Epithelial cell of proximal tubule (primary cell): Measurements from ENCODE around the gene TPM1. TPM values are rescaled to one million over a fixed set of nuclear protein-coding genes. Genes with fewer than 3 reads are reported as not detected.
A peak's percentile ranks its signal among the peaks of the same experiment; 100 is the strongest.
"Not testable (repeated sequence)": the region's sequence is repeated elsewhere in the genome, so short reads cannot be mapped to it uniquely, and the experiment has no call there.

Experiments
- DNase-seq: peaks from one replicate; pipeline ENCODE4 v3.0.0-alpha.2; 2011; ENCODE audit warnings: low read depth
- H3K4me3 ChIP-seq: 2 replicates; pipeline ENCODE4 v1.5.1; 2011; ENCODE audit warnings: low read depth, mild to moderate bottlenecking, low read length
- CTCF ChIP-seq: conservative IDR thresholded peaks from 2 replicates; pipeline ENCODE4 v1.5.1; 2012; ENCODE audit warnings: low read depth, mild to moderate bottlenecking, low read length
- total RNA-seq: library from RNA; depleted of rRNA; stranded (reverse); fragments of >200 nt; gene quantifications from 2 replicates; pipeline ENCODE4 v1.2.3, GENCODE V29; 2015

The TPM1 gene
- total RNA-seq, 1 donor from 2014 or later: 925 TPM

GRCh38 chr15:63094495-63094931 lies 52.0 kb downstream of the TPM1 start:
- H3K4me3 ChIP-seq: no peak overlapping the region
- no peak for DNase-seq
- TF ChIP-seq CTCF: no peak

- no peak for DNase-seq
- no peak for TF ChIP-seq CTCF
- H3K4me3 ChIP-seq: no peak overlapping the region
Observed at GRCh38 chr15:63096178-63096577, 53.6 kb downstream of the TPM1 start.

- not testable (repeated sequence) for DNase-seq, H3K4me3 ChIP-seq
Observed at GRCh38 chr15:63098901-63099300, 56.4 kb downstream of the TPM1 start.

- not testable (repeated sequence) for H3K4me3 ChIP-seq, DNase-seq
Observed at GRCh38 chr15:63099581-63099980, 57.0 kb downstream of the TPM1 start.

GRCh38 chr15:63103416-63103815 lies 60.9 kb downstream of the TPM1 start:
- H3K4me3 ChIP-seq: no peak overlapping the region
- DNase-seq: no peak
- TF ChIP-seq CTCF: no peak

- no peak for TF ChIP-seq CTCF
- no peak for DNase-seq
- no peak overlapping the region for H3K4me3 ChIP-seq
Observed at GRCh38 chr15:63104727-63105126, 62.2 kb downstream of the TPM1 start.

GRCh38 chr15:63105354-63105753 lies 62.8 kb downstream of the TPM1 start:
- not testable (repeated sequence) for DNase-seq, H3K4me3 ChIP-seq

GRCh38 chr15:63107895-63108546 lies 65.5 kb downstream of the TPM1 start:
- no peak overlapping the region for H3K4me3 ChIP-seq
- peak; percentile 94 for DNase-seq
- TF ChIP-seq CTCF: no peak

- DNase-seq: no peak
- TF ChIP-seq CTCF: no peak
- no peak overlapping the region for H3K4me3 ChIP-seq
Observed at GRCh38 chr15:63109498-63109897, 67.0 kb downstream of the TPM1 start.
